ENCODE measurements around the gene UBE2K.

UBE2K gene

DNA sequence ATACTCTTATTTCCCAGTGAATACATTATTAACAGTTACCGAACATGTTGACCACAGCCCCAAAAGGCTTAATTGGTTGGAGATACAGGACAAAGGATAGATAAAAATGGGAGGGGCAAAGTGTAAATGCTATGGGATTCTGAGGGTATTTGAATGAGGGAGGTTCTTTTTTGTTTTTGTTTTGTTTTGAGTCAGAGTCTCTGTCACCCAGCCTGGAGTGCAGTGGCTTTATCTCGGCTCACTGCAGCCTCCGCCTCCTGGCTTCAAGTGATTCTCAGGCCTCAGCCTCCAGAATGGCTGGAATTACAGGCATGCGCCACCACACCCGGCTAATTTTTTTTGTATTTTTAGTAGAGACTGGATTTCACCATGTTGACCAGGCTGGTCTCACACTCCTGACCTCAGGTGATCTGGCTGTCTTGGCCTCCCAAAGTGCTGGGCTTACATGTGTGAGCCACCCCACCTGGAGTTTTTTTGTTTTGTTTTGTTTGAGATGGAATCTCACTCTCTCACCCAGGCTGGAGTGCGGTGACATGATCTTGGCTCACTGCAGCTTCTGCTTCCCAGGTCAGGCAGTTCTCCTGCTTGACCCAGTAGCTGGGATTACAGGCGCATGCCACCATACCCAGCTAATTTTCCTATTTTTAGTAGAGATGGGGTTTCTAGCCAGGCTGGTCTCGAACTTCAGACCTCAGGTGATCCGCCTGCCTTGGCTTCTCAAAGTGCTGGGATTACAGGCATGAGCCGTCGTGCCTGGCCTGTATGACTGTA lies 9.0 kb downstream of the UBE2K start:
- no peak for TF ChIP-seq POLR2AphosphoS5 (IDR thresholded peaks at IDR 0.05; ENCODE audit: low read depth, low read length)
- no peak for TF ChIP-seq REST (IDR thresholded peaks at IDR 0.05; ENCODE audit: insufficient read depth in 1 of 2, low read depth in 2 of 2, low read length in 2 of 2)
- TF ChIP-seq SIN3A (IDR thresholded peaks at IDR 0.05; ENCODE audit: borderline replicate concordance, insufficient read depth, low read length), result no peak
- no peak for TF ChIP-seq FOXP2 (optimal IDR thresholded peaks at IDR 0.05; ENCODE audit: borderline replicate concordance, extremely low read depth, extremely low read length, insufficient read depth)
- no peak for TF ChIP-seq TAF1 (IDR thresholded peaks at IDR 0.05; ENCODE audit: borderline replicate concordance, insufficient read depth, low read length)

GRCh38 chr4:39710098-39710896 lies 12.4 kb downstream of the UBE2K start:
- no peak for TF ChIP-seq TAF1 (IDR thresholded peaks at IDR 0.05; ENCODE audit: borderline replicate concordance, insufficient read depth, low read length)
- TF ChIP-seq FOXP2 (optimal IDR thresholded peaks at IDR 0.05; ENCODE audit: borderline replicate concordance, extremely low read depth, extremely low read length, insufficient read depth), result no peak
- TF ChIP-seq SIN3A (IDR thresholded peaks at IDR 0.05; ENCODE audit: borderline replicate concordance, insufficient read depth, low read length), result no peak
- no peak for TF ChIP-seq POLR2AphosphoS5 (IDR thresholded peaks at IDR 0.05; ENCODE audit: low read depth, low read length)
- TF ChIP-seq REST (IDR thresholded peaks at IDR 0.05; ENCODE audit: insufficient read depth in 1 of 2, low read depth in 2 of 2, low read length in 2 of 2), result no peak

- TF ChIP-seq TAF1 (IDR thresholded peaks at IDR 0.05; ENCODE audit: borderline replicate concordance, insufficient read depth, low read length) (no peak), FOXP2 (optimal IDR thresholded peaks at IDR 0.05; ENCODE audit: borderline replicate concordance, extremely low read depth, extremely low read length, insufficient read depth) (no peak), SIN3A (IDR thresholded peaks at IDR 0.05; ENCODE audit: borderline replicate concordance, insufficient read depth, low read length) (no peak), REST (IDR thresholded peaks at IDR 0.05; ENCODE audit: insufficient read depth in 1 of 2, low read depth in 2 of 2, low read length in 2 of 2) (no peak), POLR2AphosphoS5 (IDR thresholded peaks at IDR 0.05; ENCODE audit: low read depth, low read length) (no peak)
Observed at GRCh38 chr4:39712819-39713607, 15.1 kb downstream of the UBE2K start.

- no peak for TF ChIP-seq POLR2AphosphoS5 (IDR thresholded peaks at IDR 0.05; ENCODE audit: low read depth, low read length)
- no peak for TF ChIP-seq TAF1 (IDR thresholded peaks at IDR 0.05; ENCODE audit: borderline replicate concordance, insufficient read depth, low read length)
- TF ChIP-seq SIN3A (IDR thresholded peaks at IDR 0.05; ENCODE audit: borderline replicate concordance, insufficient read depth, low read length), result no peak
- no peak for TF ChIP-seq FOXP2 (optimal IDR thresholded peaks at IDR 0.05; ENCODE audit: borderline replicate concordance, extremely low read depth, extremely low read length, insufficient read depth)
- no peak for TF ChIP-seq REST (IDR thresholded peaks at IDR 0.05; ENCODE audit: insufficient read depth in 1 of 2, low read depth in 2 of 2, low read length in 2 of 2)
Observed at GRCh38 chr4:39713691-39714090, 15.8 kb downstream of the UBE2K start.

Measured in PFSK-1 (cell line).